Measurements from ENCODE around the gene PPP4C.

GRCh38 chr16:30127993-30128392 is 52.2 kb downstream of the PPP4C start:
- TF ChIP-seq NRF1 (IDR thresholded peaks at IDR 0.05; ENCODE audit: low read depth, low read length) (no peak), PHF8 (conservative IDR thresholded peaks at IDR 0.05; ENCODE audit: low read depth, low read length) (no peak), CTCF (IDR thresholded peaks at IDR 0.05; ENCODE audit: control extremely low read depth in 1 of 3, insufficient read depth in 1 of 3, low read depth in 1 of 3, low read length in 3 of 3) (no peak), CBX5 (IDR thresholded peaks at IDR 0.05; ENCODE audit: low read depth, low read length) (no peak), SIN3A (conservative IDR thresholded peaks at IDR 0.05 in 1 of 2, IDR thresholded peaks at IDR 0.05 in 1 of 2; ENCODE audit: low read depth in 1 of 2, low read length in 2 of 2) (no peak), POLR2A (IDR thresholded peaks at IDR 0.05; ENCODE audit: control extremely low read depth in 1 of 2, low read depth in 2 of 2, low read length in 2 of 2) (no peak), YY1 (IDR thresholded peaks at IDR 0.05; ENCODE audit: low read depth, low read length) (no peak)
